ENCODE data around the gene NEDD4L. TPM values are rescaled to one million over a fixed set of nuclear protein-coding genes. Genes with fewer than 3 reads are reported as not detected.

NEDD4L gene
- total RNA-seq, 2 experiments from 2014 or later = 3.2 to 3.3 TPM

DNA sequence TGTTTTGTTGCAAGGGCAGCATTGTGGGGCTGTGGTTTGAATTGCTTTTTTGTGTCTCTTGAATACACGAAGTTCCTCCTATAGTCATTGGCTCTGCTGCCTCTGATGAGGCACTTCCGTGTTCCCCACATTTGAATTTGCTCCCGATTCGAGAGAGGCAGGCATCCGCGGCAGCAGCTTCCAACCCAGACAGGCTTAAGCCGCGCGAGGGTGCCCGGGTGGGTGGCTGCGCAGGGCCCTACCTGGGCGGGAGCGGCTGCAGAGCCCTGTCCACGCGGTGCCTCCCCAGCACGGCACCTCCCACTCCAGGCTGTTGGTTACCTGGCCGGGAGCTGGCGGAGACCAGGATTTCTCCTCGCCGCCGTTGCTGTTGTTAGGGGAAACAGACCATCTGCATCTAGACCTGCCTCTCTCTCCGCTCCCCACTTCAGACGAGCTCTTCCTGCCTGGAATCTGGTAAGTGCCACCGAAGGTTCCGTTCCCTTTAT, 151.3 kb downstream of the NEDD4L start:
- Histone ChIP-seq H3K27ac (ENCODE audit: low read depth, low read length, poor library complexity, severe bottlenecking) (no peak overlapping the region), H4K20me1 (ENCODE audit: insufficient read depth, low read length) (no peaks in the 10 kb centered on the region), H3K4me2 (ENCODE audit: low read length) (peak overlapping the region; percentile 50), H3K9me3 (ENCODE audit: low read length) (no peaks in the 10 kb centered on the region), H3K9me2 (ENCODE audit: insufficient read depth, low read length) (no peaks in the 10 kb centered on the region), H3K79me2 (ENCODE audit: insufficient read depth, low read depth, low read length) (no peaks in the 10 kb centered on the region), H2AFZ (ENCODE audit: low read length) (no peak overlapping the region), H3K4me3 (ENCODE audit: low read depth, low read length, poor library complexity, severe bottlenecking) (peak overlapping the region; percentile 34), H3K4me1 (ENCODE audit: insufficient read depth, low read length, poor library complexity, severe bottlenecking) (no peaks in the 10 kb centered on the region), H3K36me3 (ENCODE audit: insufficient read depth, low read length) (no peaks in the 10 kb centered on the region)
- ChIA-PET POLR2A (no interaction called here), CTCF (ENCODE audit: unreplicated experiment) (no interaction called here)
- intact Hi-C loops (cut with micrococcal nuclease; ENCODE audit: unreplicated experiment) = no loop called here
- no peak for TF ChIP-seq EZH2phosphoT487 (IDR thresholded peaks at IDR 0.05; ENCODE audit: borderline replicate concordance, low read depth, low read length)
- TF ChIP-seq CTCF (conservative IDR thresholded peaks at IDR 0.05; ENCODE audit: low read length) = no peak
- DNase-seq (ENCODE audit: low spot score) = peak; percentile 3
- no TSS peak for BruUV-seq (replicated peaks)

- H3K36me3 ChIP-seq (ENCODE audit: insufficient read depth, low read length) = no peaks in the 10 kb centered on the region
- no peaks in the 10 kb centered on the region for H3K4me1 ChIP-seq (ENCODE audit: insufficient read depth, low read length, poor library complexity, severe bottlenecking)
- intact Hi-C loops (cut with micrococcal nuclease; ENCODE audit: unreplicated experiment) = no loop called here
- CTCF ChIA-PET (ENCODE audit: unreplicated experiment) = no interaction called here
- BruUV-seq (replicated peaks) = no TSS peak
- POLR2A ChIA-PET = interaction anchor here (0.7 kb wide), 1 partner anchor 49 kb away, joined by 3 read pairs; no protein-coding TSS in a partner anchor
- H3K79me2 ChIP-seq (ENCODE audit: insufficient read depth, low read depth, low read length) = no peaks in the 10 kb centered on the region
- no peaks in the 10 kb centered on the region for H4K20me1 ChIP-seq (ENCODE audit: insufficient read depth, low read length)
- TF ChIP-seq CTCF (conservative IDR thresholded peaks at IDR 0.05; ENCODE audit: low read length) (no peak), EZH2phosphoT487 (IDR thresholded peaks at IDR 0.05; ENCODE audit: borderline replicate concordance, low read depth, low read length) (no peak)
- no peak overlapping the region for H3K4me3 ChIP-seq (ENCODE audit: low read depth, low read length, poor library complexity, severe bottlenecking)
- DNase-seq (ENCODE audit: low spot score) = no peak
- no peak overlapping the region for H2AFZ ChIP-seq (ENCODE audit: low read length)
- peak overlapping the region; percentile 50 for H3K4me2 ChIP-seq (ENCODE audit: low read length)
- H3K9me3 ChIP-seq (ENCODE audit: low read length) = no peaks in the 10 kb centered on the region
- H3K9me2 ChIP-seq (ENCODE audit: insufficient read depth, low read length) = no peaks in the 10 kb centered on the region
- no peak overlapping the region for H3K27ac ChIP-seq (ENCODE audit: low read depth, low read length, poor library complexity, severe bottlenecking)
Observed at GRCh38 chr18:58196164-58196563, 152.1 kb downstream of the NEDD4L start.

GRCh38 chr18:58196881-58197872, 153.2 kb downstream of the NEDD4L start:
- no TSS peak for BruUV-seq (replicated peaks)
- H3K4me3 ChIP-seq (ENCODE audit: low read depth, low read length, poor library complexity, severe bottlenecking) = no peak overlapping the region
- TF ChIP-seq CTCF (conservative IDR thresholded peaks at IDR 0.05; ENCODE audit: low read length) (no peak), EZH2phosphoT487 (IDR thresholded peaks at IDR 0.05; ENCODE audit: borderline replicate concordance, low read depth, low read length) (no peak)
- no peaks in the 10 kb centered on the region for H3K9me3 ChIP-seq (ENCODE audit: low read length)
- H4K20me1 ChIP-seq (ENCODE audit: insufficient read depth, low read length) = no peaks in the 10 kb centered on the region
- no peak overlapping the region for H3K27ac ChIP-seq (ENCODE audit: low read depth, low read length, poor library complexity, severe bottlenecking)
- ChIA-PET POLR2A (no interaction called here), CTCF (ENCODE audit: unreplicated experiment) (no interaction called here)
- intact Hi-C loops (cut with micrococcal nuclease; ENCODE audit: unreplicated experiment) = no loop called here
- DNase-seq (ENCODE audit: low spot score) = no peak
- no peak overlapping the region for H3K4me2 ChIP-seq (ENCODE audit: low read length)
- no peaks in the 10 kb centered on the region for H3K79me2 ChIP-seq (ENCODE audit: insufficient read depth, low read depth, low read length)
- no peaks in the 10 kb centered on the region for H3K36me3 ChIP-seq (ENCODE audit: insufficient read depth, low read length)
- H3K4me1 ChIP-seq (ENCODE audit: insufficient read depth, low read length, poor library complexity, severe bottlenecking) = no peaks in the 10 kb centered on the region
- H3K9me2 ChIP-seq (ENCODE audit: insufficient read depth, low read length) = no peaks in the 10 kb centered on the region
- no peak overlapping the region for H2AFZ ChIP-seq (ENCODE audit: low read length)

All from OCI-LY7 (cell line).